ENCODE data around the gene SRBD1.

The SRBD1 gene

DNA sequence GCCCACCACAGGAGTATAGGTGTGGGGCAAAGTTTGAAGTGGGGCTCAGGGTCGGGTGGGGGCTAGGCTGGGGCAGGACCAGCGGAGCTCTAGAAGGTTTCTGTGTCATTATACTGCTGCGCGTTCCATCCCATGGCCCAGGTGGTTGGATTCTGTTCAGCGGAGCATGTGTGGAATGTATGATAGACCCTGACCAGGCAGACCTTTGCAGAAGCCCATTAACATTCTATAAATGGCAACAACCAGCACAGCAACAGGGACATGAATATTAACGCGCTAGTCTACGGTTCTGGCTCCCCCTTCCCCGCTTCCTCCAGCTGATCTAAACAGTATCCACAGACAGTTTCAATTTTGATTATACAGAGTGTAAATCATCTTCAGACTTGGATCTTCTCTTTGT lies 36.3 kb upstream of the SRBD1 start:
- H3K4me1 ChIP-seq (ENCODE audit: control insufficient read depth, insufficient read depth, low read length) = peaks cover 23% of the 10 kb centered on the region

DNA sequence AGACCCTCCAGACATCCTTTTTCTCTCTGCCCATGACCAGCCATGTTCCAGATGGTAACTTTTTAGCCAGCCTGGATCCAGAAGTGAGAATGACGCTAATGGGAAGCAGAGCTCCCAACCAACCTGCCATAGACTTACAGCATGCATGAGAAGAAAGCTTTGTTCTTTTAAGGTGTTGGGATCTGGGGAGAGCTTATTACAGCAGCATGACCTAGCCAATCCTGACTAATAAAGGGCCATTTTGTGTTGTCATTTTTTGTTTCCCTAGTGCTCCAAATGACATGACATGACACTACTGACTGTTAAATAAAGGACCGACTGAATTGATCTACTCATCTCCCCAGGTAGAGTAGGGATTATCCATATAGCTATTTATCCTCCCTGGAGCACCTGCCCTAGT lies 35.2 kb upstream of the SRBD1 start:
- no peak overlapping the region for H3K9ac ChIP-seq (ENCODE audit: low read length)
- H3K4me1 ChIP-seq (ENCODE audit: control insufficient read depth, insufficient read depth, low read length) = peaks cover 23% of the 10 kb centered on the region
- H3K27ac ChIP-seq (ENCODE audit: low read depth, low read length) = no peak overlapping the region
- peaks cover 3% of the 10 kb centered on the region for H3K27me3 ChIP-seq (ENCODE audit: control insufficient read depth, insufficient read depth, low read length)
- H3K4me3 ChIP-seq (ENCODE audit: low read length) = no peak overlapping the region
- H3K36me3 ChIP-seq (ENCODE audit: control insufficient read depth, insufficient read depth, low read length) = no peaks in the 10 kb centered on the region

More for the DNA sequence above, 36.3 kb upstream of the SRBD1 start:
- H3K9ac ChIP-seq (ENCODE audit: low read length) = no peak overlapping the region
- H3K27ac ChIP-seq (ENCODE audit: low read depth, low read length) = no peak overlapping the region
- no peaks in the 10 kb centered on the region for H3K36me3 ChIP-seq (ENCODE audit: control insufficient read depth, insufficient read depth, low read length)
- H3K4me3 ChIP-seq (ENCODE audit: low read length) = no peak overlapping the region
- peaks cover under 1% of the 10 kb centered on the region for H3K27me3 ChIP-seq (ENCODE audit: control insufficient read depth, insufficient read depth, low read length)

GRCh38 chr2:45643543-45644542 lies 32.8 kb upstream of the SRBD1 start:
- H3K36me3 ChIP-seq (ENCODE audit: control insufficient read depth, insufficient read depth, low read length) = no peaks in the 10 kb centered on the region
- H3K27me3 ChIP-seq (ENCODE audit: control insufficient read depth, insufficient read depth, low read length) = peaks cover 3% of the 10 kb centered on the region
- H3K27ac ChIP-seq (ENCODE audit: low read depth, low read length) = peak overlapping the region; percentile 37
- peak overlapping the region; percentile 52 for H3K9ac ChIP-seq (ENCODE audit: low read length)
- H3K4me3 ChIP-seq (ENCODE audit: low read length) = peak overlapping the region; percentile 65
- H3K4me1 ChIP-seq (ENCODE audit: control insufficient read depth, insufficient read depth, low read length) = peaks cover 18% of the 10 kb centered on the region

DNA sequence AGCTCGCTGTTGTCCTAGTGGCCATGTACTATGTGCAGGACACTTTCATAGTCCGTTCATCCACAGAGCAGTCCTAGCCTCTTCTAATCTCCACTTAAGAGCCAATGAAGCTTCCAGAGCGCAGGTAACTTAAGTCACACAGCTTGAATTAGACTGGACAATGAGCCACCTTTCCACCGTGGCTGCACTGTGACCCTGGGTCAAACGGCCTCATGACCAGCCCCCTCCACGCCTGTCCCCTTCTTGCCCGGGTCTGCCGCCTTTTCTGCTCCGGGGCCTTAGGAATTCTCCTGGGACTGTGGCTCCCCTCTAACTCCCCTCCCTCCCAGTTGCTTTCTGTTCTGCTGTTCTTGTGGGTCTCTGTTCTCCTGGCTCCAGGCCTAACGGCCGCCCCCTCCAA lies 32.0 kb upstream of the SRBD1 start:
- H3K4me1 ChIP-seq (ENCODE audit: control insufficient read depth, insufficient read depth, low read length) = peaks cover 10% of the 10 kb centered on the region
- H3K27me3 ChIP-seq (ENCODE audit: control insufficient read depth, insufficient read depth, low read length) = peaks cover 3% of the 10 kb centered on the region
- no peaks in the 10 kb centered on the region for H3K36me3 ChIP-seq (ENCODE audit: control insufficient read depth, insufficient read depth, low read length)
- H3K27ac ChIP-seq (ENCODE audit: low read depth, low read length) = no peak overlapping the region
- H3K4me3 ChIP-seq (ENCODE audit: low read length) = peak overlapping the region; percentile 65
- H3K9ac ChIP-seq (ENCODE audit: low read length) = peak overlapping the region; percentile 52

DNA sequence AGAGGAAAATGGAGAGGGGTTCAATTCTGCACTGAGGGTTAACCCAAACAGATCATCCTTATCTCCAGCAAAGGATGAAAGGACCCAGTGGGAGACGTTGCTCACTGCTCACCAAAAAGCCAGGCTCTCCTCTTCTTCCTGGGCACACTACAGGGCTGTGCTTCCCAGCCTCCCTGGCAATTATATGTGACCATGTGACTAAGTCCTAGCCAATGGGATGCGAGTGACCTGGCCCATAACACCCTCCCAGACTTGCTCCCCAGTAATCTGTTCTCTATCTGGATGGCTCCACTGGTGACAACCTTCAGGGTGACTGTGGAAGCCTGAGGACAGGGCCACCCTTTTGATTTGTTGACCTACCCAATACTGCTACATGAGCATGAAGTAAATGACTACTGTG lies 29.5 kb upstream of the SRBD1 start:
- peaks cover 3% of the 10 kb centered on the region for H3K27me3 ChIP-seq (ENCODE audit: control insufficient read depth, insufficient read depth, low read length)

DNA sequence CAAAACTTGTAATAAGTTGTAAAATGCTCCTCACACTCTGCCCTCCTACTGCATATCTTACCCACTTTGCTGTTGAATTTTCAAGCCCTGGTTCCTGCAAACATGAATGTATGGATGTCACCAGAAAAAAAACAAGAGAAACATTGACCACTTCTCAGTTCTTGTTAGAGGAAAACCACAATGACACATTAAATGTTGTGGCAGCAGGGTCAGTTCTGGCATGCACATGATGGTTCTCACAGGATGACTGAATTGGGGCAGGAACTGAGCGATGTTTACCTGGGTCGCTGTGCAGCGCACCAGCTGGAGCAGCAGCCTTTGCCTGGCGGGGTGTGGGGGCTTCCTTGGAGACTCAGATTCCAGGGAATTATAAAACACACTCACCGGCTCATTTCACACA lies 26.4 kb upstream of the SRBD1 start:
- Histone ChIP-seq H3K27me3 (ENCODE audit: control insufficient read depth, insufficient read depth, low read length) (peaks cover 3% of the 10 kb centered on the region), H3K27ac (ENCODE audit: low read depth, low read length) (no peak overlapping the region), H3K9ac (ENCODE audit: low read length) (no peak overlapping the region), H3K36me3 (ENCODE audit: control insufficient read depth, insufficient read depth, low read length) (no peaks in the 10 kb centered on the region), H3K4me3 (ENCODE audit: low read length) (no peak overlapping the region), H3K4me1 (ENCODE audit: control insufficient read depth, insufficient read depth, low read length) (no peaks in the 10 kb centered on the region)

More for the DNA sequence above, 29.5 kb upstream of the SRBD1 start:
- peaks cover 6% of the 10 kb centered on the region for H3K4me1 ChIP-seq (ENCODE audit: control insufficient read depth, insufficient read depth, low read length)
- no peak overlapping the region for H3K27ac ChIP-seq (ENCODE audit: low read depth, low read length)
- no peaks in the 10 kb centered on the region for H3K36me3 ChIP-seq (ENCODE audit: control insufficient read depth, insufficient read depth, low read length)
- no peak overlapping the region for H3K9ac ChIP-seq (ENCODE audit: low read length)
- no peak overlapping the region for H3K4me3 ChIP-seq (ENCODE audit: low read length)

DNA sequence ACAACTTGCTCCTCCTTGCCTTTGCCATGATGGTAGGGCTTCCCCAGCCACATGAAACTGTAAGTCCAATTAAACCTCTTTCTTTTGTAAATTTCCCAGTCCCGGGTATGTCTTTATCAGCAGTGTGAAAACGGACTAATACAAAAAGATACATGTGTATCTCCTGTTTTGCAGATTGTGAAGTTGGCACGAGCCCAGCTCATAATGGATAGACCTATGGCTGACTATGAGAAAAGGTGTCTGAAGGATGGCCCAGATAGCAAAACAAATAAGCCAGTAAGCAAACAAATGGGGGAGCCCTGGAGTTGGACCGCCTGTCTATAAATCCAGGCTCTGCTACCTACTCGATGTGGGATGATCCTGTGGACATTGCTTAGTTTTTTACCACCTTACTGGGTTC lies 24.9 kb upstream of the SRBD1 start:
- no peak overlapping the region for H3K27ac ChIP-seq (ENCODE audit: low read depth, low read length)
- H3K27me3 ChIP-seq (ENCODE audit: control insufficient read depth, insufficient read depth, low read length) = no peaks in the 10 kb centered on the region
- no peaks in the 10 kb centered on the region for H3K36me3 ChIP-seq (ENCODE audit: control insufficient read depth, insufficient read depth, low read length)
- no peak overlapping the region for H3K9ac ChIP-seq (ENCODE audit: low read length)
- no peaks in the 10 kb centered on the region for H3K4me1 ChIP-seq (ENCODE audit: control insufficient read depth, insufficient read depth, low read length)
- no peak overlapping the region for H3K4me3 ChIP-seq (ENCODE audit: low read length)

DNA sequence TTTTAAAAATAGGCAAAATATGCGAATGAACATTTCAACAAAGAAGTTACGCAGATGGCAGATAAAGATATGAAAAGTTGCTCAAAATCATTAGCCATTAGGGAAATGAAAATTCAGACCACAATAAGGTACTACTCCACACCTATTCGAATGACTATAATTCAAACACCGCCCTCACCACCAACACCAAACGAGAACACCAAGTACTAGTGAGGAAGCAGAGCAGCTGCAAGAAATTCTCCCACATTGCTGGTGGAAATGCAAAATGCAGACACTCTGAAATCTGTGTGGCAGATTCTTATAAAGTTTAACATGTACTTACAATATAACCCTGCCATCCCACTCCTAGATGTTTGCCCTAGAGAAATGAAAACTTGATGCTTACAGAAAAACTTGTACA lies 23.2 kb upstream of the SRBD1 start:
- Histone ChIP-seq H3K36me3 (ENCODE audit: control insufficient read depth, insufficient read depth, low read length) (no peaks in the 10 kb centered on the region), H3K9ac (ENCODE audit: low read length) (no peak overlapping the region), H3K4me3 (ENCODE audit: low read length) (no peak overlapping the region), H3K4me1 (ENCODE audit: control insufficient read depth, insufficient read depth, low read length) (no peaks in the 10 kb centered on the region), H3K27ac (ENCODE audit: low read depth, low read length) (no peak overlapping the region), H3K27me3 (ENCODE audit: control insufficient read depth, insufficient read depth, low read length) (no peaks in the 10 kb centered on the region)

GRCh38 chr2:45631955-45632354 lies 20.9 kb upstream of the SRBD1 start:
- Histone ChIP-seq H3K27ac (ENCODE audit: low read depth, low read length) (no peak overlapping the region), H3K9ac (ENCODE audit: low read length) (no peak overlapping the region), H3K4me3 (ENCODE audit: low read length) (no peak overlapping the region), H3K36me3 (ENCODE audit: control insufficient read depth, insufficient read depth, low read length) (no peaks in the 10 kb centered on the region), H3K27me3 (ENCODE audit: control insufficient read depth, insufficient read depth, low read length) (no peaks in the 10 kb centered on the region), H3K4me1 (ENCODE audit: control insufficient read depth, insufficient read depth, low read length) (no peaks in the 10 kb centered on the region)

DNA sequence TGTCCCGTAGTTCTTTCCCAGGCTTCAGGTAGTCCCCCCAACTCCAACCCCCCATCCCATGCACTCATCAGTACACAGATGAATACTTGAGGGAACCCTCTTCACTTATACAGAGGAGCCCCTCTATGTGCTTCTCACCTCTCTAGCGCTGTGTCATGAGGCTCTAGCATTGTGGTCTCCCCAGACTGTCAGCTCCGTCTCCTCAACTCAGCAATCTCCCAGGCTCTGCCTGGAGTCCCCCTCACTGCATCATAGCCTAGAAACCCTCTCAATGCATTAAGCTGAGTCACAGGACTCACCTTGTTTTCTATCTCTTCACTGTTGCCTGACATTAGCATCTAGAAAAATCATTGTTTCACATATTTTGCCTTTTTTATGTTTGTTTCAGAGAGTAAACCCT lies 20.3 kb upstream of the SRBD1 start:
- H3K4me1 ChIP-seq (ENCODE audit: control insufficient read depth, insufficient read depth, low read length) = no peaks in the 10 kb centered on the region
- H3K9ac ChIP-seq (ENCODE audit: low read length) = no peak overlapping the region
- H3K27me3 ChIP-seq (ENCODE audit: control insufficient read depth, insufficient read depth, low read length) = no peaks in the 10 kb centered on the region
- no peaks in the 10 kb centered on the region for H3K36me3 ChIP-seq (ENCODE audit: control insufficient read depth, insufficient read depth, low read length)
- H3K4me3 ChIP-seq (ENCODE audit: low read length) = no peak overlapping the region
- no peak overlapping the region for H3K27ac ChIP-seq (ENCODE audit: low read depth, low read length)

DNA sequence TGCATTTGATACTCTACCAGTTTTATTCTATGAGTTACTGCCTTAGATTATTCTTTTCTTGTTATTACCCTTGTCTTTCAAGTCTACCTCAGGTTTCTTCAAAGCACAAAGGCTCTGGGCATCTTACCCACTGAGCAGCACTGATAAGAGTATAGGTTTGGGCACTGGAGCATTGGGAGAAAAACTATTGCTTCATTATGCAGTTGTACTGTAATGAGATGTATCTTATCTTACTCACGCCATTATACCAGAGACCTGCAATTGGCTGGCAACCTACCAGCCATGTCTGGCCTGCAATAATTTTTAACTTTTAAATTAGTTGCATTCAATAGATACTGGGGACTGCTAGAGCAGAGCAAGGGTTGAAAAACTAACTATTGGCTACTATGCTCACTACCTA lies 18.9 kb upstream of the SRBD1 start:
- Histone ChIP-seq H3K36me3 (ENCODE audit: control insufficient read depth, insufficient read depth, low read length) (no peaks in the 10 kb centered on the region), H3K27ac (ENCODE audit: low read depth, low read length) (no peak overlapping the region), H3K9ac (ENCODE audit: low read length) (no peak overlapping the region), H3K4me1 (ENCODE audit: control insufficient read depth, insufficient read depth, low read length) (no peaks in the 10 kb centered on the region), H3K4me3 (ENCODE audit: low read length) (no peak overlapping the region), H3K27me3 (ENCODE audit: control insufficient read depth, insufficient read depth, low read length) (no peaks in the 10 kb centered on the region)

DNA sequence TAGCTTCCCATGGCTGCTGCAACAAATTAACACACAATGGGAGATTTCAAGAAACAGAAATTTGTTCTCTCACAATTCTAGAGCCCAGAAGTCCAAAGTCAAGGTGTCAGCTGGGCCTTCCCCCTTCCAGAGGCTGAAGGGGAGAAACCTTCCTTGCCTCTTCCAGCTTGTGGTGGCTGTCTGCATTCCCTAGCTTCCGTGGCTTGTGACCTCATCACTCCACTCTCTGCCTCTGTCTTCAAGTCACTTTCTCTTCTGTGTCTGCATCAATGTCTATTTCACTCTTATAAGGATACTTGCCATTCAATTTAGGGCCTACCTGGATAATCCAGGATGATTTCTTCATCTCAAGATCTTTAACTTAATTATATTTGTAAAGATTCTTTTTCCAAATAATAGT lies 16.8 kb upstream of the SRBD1 start:
- Histone ChIP-seq H3K4me3 (ENCODE audit: low read length) (no peak overlapping the region), H3K27me3 (ENCODE audit: control insufficient read depth, insufficient read depth, low read length) (no peaks in the 10 kb centered on the region), H3K27ac (ENCODE audit: low read depth, low read length) (no peak overlapping the region), H3K4me1 (ENCODE audit: control insufficient read depth, insufficient read depth, low read length) (no peaks in the 10 kb centered on the region), H3K9ac (ENCODE audit: low read length) (no peak overlapping the region), H3K36me3 (ENCODE audit: control insufficient read depth, insufficient read depth, low read length) (no peaks in the 10 kb centered on the region)
